ENCODE results near the gene OR10K2.
"Not testable (repeated sequence)": the region's sequence is repeated elsewhere in the genome, so short reads cannot be mapped to it uniquely, and the experiment has no call there.

Gene OR10K2, protein sequence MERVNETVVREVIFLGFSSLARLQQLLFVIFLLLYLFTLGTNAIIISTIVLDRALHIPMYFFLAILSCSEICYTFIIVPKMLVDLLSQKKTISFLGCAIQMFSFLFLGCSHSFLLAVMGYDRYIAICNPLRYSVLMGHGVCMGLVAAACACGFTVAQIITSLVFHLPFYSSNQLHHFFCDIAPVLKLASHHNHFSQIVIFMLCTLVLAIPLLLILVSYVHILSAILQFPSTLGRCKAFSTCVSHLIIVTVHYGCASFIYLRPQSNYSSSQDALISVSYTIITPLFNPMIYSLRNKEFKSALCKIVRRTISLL

DNA sequence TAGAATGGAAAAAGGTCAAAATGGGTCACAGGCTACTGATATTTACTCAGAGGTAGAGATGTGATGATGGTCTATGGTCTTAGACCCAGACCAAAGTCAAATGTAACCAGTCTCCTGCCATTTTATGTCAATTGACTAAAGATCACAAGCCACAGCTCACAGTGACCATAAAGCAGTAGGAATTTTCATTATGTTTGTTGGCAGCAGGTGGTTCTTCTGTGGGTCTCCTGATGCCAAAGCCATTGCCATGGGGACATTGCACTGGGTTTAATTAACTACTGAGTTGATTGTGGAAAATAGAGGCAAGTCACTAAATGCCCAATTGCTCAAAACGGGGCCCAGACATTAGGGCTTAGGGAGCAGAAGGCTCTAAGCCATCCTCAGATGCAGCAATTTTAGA is at the start of gene OR10K2:
OR10K2 (minus strand) TSS at position 101 of the 400 bp plus-strand sequence. CDS start 5,371 bp downstream, outside the sequence.
- FAIRE-seq, result no peak

- FAIRE-seq, result no peak
These were observed 45.9 kb upstream of the OR10K2 start, which contains the start of gene OR10R2 for GRCh38 chr1:158471920-158472319. TSS of gene OR10R2 (plus strand) at chr1:158472220. CDS start at chr1:158472326, 106 bp downstream.

DNA sequence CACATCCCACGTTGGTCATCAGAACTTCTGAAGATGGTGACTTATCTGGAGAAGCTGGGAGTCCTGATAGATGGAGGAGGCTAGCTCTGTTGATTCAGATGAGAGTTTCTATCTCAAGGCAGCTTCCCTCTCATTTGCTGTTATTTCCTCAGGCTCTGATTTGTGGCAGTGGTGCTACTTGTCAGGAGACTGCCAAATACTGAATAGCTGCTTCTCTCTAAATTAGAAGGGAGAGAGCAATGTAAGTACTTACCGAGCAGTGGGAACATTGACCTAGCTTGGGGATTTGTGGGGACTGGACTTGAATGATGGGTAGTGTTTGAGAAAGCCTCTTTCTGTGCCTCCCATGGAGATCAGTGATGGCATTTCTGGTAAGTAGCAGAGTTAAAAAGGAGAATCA is 35.5 kb upstream of the OR10K2 start, which contains the start of gene OR10K1:
OR10K1 (plus strand) TSS at position 301 of the 400 bp plus-strand sequence. CDS start 3,728 bp downstream, outside the sequence.
- no peak for FAIRE-seq

GRCh38 chr1:158458263-158458662 is 32.2 kb upstream of the OR10K2 start:
- FAIRE-seq, result no peak

GRCh38 chr1:158457246-158457645 is 31.2 kb upstream of the OR10K2 start:
- FAIRE-seq, result peak; percentile 23

- FAIRE-seq, result no peak
These were observed 28.5 kb upstream of the OR10K2 start for GRCh38 chr1:158454537-158454936.

GRCh38 chr1:158445376-158445775 is 19.3 kb upstream of the OR10K2 start:
- FAIRE-seq, result no peak

GRCh38 chr1:158434741-158435140 is 8.7 kb upstream of the OR10K2 start:
- FAIRE-seq, result no peak

GRCh38 chr1:158430163-158430562 is 4.1 kb upstream of the OR10K2 start:
- FAIRE-seq, result not testable (repeated sequence)

- FAIRE-seq, result no peak
These were observed 1.0 kb downstream of the OR10K2 start for GRCh38 chr1:158425027-158425426.

DNA sequence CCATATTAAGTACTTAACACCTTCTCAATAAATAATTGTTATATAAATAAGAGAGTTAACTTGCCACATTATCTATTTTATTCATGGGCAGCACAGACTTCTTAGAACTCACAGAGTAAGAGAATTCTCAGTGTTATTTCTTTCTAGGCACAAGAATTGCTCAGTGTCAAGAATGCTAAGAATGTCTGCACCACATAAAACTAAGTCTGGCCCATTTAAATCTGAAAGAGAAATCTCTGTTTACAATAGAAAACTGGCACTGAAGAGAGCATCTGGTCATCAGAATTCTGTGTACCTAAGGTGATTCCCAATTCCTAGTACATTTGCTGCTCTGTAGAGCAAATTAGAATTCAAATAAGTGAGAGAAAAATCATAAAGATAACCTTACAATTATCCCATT is 3.8 kb downstream of the OR10K2 start:
- no peak for FAIRE-seq

DNA sequence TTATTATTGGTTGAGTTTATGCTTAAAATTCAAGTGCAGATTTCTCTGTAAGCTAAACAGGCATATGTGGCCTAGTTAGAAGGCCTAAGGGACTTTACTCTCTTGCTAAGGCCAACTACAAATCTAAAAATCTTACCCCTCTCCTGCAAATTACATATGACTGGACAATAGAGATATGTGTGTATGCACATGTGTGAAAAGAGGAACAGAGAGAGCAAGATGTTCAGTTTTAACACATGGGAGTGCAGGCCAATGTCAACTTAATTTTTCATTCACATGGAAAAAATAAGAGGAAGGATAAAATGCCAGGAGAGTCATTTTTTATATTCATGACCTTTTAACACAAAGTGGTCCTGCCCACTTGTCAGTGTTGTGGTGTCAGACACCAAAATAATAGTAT is 8.5 kb downstream of the OR10K2 start:
- no peak for FAIRE-seq

DNA sequence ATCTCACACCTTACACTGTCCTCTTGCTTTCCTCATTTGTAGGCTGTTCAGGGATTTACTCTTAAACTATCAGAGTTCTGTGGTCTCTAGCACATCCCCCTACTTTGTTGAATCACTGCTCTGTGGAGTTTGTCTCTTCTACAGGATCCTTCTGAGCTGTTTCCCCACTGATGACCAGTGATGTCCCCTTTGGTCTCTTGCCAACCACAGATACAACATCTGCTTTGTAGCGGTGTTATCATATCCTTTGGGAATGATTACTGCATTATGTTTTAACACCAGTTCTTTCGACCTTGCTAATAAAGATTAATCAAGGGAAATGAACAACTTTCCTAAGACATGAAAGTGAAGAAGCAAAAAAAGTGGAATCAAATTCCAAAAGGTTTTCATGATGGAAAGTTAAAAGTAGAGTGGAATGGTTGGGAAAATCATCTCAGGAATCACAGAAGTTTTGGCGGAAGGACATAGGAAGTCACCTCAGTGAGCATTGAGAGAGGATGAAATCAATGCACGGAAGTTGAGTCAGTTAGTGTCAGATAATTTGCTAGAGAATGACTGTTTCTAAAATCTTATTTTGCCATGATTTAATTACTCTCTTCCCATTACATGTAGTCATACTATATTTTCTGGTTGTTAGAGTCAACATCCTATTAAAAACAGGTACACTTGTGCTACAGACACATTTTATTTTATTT is 11.2 kb downstream of the OR10K2 start:
- no peak for FAIRE-seq

DNA sequence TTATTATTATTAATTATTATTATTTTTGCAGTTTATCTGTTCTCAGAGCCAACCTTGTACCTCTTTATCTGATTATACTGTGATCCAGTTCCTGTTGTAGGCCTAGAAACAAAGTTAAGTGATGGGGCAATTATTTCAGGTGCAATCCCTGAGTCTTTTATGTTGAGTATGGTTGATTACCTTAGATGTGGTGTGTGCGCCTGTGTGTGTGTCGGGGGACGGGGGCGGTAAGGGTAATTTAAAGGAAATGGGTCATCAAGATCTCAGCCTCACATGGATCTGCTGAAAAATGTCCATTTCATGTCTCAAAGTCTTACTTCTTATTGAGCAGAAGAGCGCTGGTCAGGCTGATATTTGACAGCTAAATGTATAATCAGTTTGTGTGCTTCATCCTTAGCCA is 18.9 kb downstream of the OR10K2 start:
- no peak for FAIRE-seq

DNA sequence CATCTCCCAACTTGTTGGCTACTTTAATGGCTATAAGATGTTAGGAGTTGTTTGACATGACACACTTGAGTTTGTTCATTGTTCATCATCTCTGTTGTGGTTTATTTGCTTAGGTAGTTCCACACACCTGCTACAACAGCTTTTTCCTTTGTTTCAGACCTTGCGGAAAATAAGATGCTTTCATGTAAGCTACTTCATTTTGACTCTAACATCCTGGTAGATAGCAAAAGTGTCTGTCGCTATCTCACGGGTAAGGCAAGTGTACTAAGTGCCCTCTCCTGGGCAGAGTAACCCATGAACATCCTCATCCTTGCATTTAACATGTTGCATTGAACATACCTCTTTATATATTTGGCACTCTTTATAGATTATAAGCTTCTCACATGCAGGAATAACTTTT is 25.2 kb downstream of the OR10K2 start:
- FAIRE-seq, result no peak

GRCh38 chr1:158398818-158399514 is 27.1 kb downstream of the OR10K2 start, which contains the start of gene OR10T2:
TSS of gene OR10T2 (minus strand) at chr1:158399466. CDS start at chr1:158399466, 0 bp downstream.
- FAIRE-seq, result no peak

DNA sequence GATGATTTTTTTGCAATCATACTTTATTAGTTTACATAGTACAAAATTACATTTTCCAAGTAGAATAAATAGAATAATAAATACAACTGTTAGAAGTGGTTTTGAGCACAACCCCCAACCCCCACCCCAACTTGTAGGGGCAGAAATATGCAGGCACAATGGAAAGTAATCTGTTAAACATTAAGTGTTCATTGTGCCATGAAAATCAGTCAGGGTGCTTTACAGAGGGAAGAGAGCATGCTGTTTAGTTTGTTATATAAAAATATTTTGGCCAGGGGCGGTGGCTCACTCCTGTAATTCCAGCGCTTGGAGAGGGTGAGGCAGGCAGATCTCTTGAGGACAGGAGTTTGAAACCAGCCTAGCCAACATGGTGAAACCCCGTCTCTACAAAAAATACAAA is 29.4 kb downstream of the OR10K2 start:
- no peak for FAIRE-seq

- FAIRE-seq, result no peak
These were observed 32.6 kb downstream of the OR10K2 start for GRCh38 chr1:158393476-158393875.

DNA sequence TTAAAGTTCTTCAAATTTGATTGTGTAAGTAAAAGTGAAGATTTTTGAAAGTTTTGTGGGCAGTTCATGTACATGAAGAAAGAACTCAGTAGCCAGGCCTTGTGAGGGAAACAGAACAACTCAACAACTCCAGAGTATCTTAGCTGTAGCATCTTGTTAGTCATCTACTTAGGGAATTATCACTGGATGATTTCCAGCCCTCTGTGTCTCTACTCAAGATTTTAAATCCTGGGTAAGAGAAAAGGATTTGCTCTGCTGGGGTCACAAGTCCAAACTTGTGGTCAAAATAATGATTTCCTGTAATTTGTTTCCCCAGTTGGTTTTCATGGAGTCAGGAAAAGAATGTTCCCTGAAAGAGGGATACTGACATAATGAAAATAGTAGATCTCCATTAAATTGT is 34.9 kb downstream of the OR10K2 start:
- FAIRE-seq, result no peak

DNA sequence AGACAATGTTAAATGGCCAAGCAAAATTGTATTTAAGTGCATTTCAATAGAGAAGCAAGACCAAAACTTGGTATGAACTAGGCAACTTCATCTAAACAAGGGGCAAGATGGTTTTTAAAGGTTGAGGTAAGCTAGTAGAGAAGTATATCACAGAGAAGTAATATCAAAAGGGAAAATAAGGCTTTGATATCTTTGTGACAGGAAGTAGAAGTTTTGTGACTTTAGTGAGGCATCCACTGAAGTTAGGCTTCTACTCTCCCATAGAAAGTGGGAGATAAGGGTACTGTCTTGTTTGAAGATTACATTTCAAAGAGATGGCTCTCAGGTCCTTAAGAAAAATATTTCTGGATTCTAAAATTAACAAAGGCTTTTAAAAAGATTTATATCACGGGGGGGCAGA is 35.7 kb downstream of the OR10K2 start:
- FAIRE-seq, result no peak

- FAIRE-seq, result no peak
These were observed 51.2 kb downstream of the OR10K2 start for GRCh38 chr1:158374860-158375259.

GRCh38 chr1:158374101-158374500 is 51.9 kb downstream of the OR10K2 start:
- not testable (repeated sequence) for FAIRE-seq

GRCh38 chr1:158371188-158371953 is 54.7 kb downstream of the OR10K2 start:
- FAIRE-seq, result no peak

All from TTC549 (cell line).